ENCODE measurements around the gene KLC1. TPM values are rescaled to one million over a fixed set of nuclear protein-coding genes. Genes with fewer than 3 reads are reported as not detected.
A peak's percentile ranks its signal among the peaks of the same experiment; 100 is the strongest.

Gene KLC1
- total RNA-seq, 4 donors from 2014 or later: 236 to 340 (median 281) TPM

DNA sequence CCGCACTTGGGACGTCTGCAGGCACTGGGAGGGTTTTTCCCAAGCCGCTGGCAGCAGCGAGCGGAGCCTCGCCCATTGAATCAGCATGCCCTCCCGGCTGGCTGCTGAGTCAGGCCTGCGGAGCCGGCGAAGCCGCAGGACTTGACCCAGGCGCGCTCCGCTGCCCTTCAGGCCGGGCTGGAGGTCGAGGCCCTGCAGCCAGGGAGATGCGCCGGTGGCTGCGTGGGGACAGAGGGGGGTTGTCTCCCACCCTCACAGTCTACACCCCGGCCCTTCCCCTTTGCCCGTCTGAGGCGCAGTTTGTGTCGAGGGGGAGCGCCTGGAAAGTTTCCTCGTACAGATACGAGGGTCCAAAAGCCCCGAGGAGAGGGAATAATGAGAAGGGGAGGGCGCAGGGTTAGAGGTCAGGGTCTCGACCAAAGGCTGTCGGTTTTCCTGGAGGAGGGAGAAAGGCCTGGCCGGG, 759 bp upstream of the KLC1 start:
- H3K4me3 ChIP-seq (replicated peaks in 1 of 3): peak overlapping the region in 2 of 3 donors; percentile 38 to 87
- intact Hi-C loops (cut with DNase I): loop anchor here (5.0 kb wide), 1 partner anchor 51 kb away; no protein-coding TSS in a partner anchor
- H3K4me1 ChIP-seq: peaks cover 37 to 73% of the 10 kb centered on the region in 2 donors
- H3K27me3 ChIP-seq: no peaks in the 10 kb centered on the region
- H3K36me3 ChIP-seq: no peaks in the 10 kb centered on the region
- TF ChIP-seq, protein P1, sequence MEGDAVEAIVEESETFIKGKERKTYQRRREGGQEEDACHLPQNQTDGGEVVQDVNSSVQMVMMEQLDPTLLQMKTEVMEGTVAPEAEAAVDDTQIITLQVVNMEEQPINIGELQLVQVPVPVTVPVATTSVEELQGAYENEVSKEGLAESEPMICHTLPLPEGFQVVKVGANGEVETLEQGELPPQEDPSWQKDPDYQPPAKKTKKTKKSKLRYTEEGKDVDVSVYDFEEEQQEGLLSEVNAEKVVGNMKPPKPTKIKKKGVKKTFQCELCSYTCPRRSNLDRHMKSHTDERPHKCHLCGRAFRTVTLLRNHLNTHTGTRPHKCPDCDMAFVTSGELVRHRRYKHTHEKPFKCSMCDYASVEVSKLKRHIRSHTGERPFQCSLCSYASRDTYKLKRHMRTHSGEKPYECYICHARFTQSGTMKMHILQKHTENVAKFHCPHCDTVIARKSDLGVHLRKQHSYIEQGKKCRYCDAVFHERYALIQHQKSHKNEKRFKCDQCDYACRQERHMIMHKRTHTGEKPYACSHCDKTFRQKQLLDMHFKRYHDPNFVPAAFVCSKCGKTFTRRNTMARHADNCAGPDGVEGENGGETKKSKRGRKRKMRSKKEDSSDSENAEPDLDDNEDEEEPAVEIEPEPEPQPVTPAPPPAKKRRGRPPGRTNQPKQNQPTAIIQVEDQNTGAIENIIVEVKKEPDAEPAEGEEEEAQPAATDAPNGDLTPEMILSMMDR (IDR thresholded peaks at IDR 0.05): no peak
- TF ChIP-seq POLR2A (IDR thresholded peaks at IDR 0.05): peak in 1 of 2 donors; percentile 27
- peak; percentile 88 to 89 for DNase-seq
- peak overlapping the region; percentile 92 to 99 (median 99) for H3K27ac ChIP-seq
- no peaks in the 10 kb centered on the region for H3K9me3 ChIP-seq
- 19 to 20% methylated on average over 13 of the region's 31 CpGs for WGBS, 2 donors

DNA sequence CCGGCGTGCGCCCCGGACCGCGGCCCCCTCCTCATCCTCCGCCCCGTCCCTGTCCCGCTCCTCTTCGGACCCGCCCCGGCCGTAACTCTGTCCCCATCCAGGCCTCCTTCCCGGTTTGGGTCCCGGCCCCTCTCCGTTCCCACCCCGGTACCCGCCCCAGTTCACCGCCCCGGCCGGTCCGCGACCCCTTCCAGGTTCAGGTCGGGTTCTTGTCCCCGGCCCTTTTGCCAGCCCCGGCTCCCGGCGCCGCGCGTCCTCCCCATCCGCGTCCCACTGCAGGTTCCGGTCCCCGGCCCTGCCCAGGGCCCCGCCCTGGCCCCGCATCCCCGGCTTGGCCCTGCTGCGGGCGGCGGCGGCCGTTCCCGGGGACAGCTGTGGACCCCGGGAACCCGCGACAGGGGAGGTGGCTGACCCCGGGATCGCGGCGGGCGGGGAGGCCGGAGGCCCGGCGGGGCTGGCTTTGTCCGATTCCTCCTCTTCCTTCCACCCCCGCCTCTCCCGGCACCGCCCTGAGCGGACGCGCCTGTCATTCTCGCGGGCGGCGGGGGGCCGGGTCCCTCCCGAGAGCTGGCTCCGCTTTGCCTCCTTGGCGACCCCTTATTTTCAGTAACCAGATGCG, 601 bp downstream of the KLC1 start:
- 2 to 3% methylated on average over 38 to 50 of the region's 71 CpGs for WGBS, 2 donors
- H3K36me3 ChIP-seq: no peaks in the 10 kb centered on the region
- H3K4me1 ChIP-seq: peaks cover 25 to 69% of the 10 kb centered on the region in 2 donors
- no peaks in the 10 kb centered on the region for H3K9me3 ChIP-seq
- peak; percentile 53 to 55 for DNase-seq
- H3K27ac ChIP-seq: peak overlapping the region; percentile 92 to 99 (median 99)
- intact Hi-C loops (cut with DNase I): loop anchor here (5.0 kb wide), 1 partner anchor 52 kb away; no protein-coding TSS in a partner anchor
- peak overlapping the region; percentile 38 to 88 (median 87) for H3K4me3 ChIP-seq (replicated peaks in 1 of 3)
- TF ChIP-seq POLR2A (IDR thresholded peaks at IDR 0.05): peak in 1 of 2 donors; percentile 10
- TF ChIP-seq, protein P1 (IDR thresholded peaks at IDR 0.05): no peak
- H3K27me3 ChIP-seq: no peaks in the 10 kb centered on the region

- peak overlapping the region in 2 of 3 donors; percentile 38 to 87 for H3K4me3 ChIP-seq (replicated peaks in 1 of 3)
- DNase-seq: no peak
- peaks cover 16 to 69% of the 10 kb centered on the region in 2 donors for H3K4me1 ChIP-seq
- no peaks in the 10 kb centered on the region for H3K9me3 ChIP-seq
- H3K27me3 ChIP-seq: no peaks in the 10 kb centered on the region
- TF ChIP-seq, protein P1 (IDR thresholded peaks at IDR 0.05): no peak
- TF ChIP-seq POLR2A (IDR thresholded peaks at IDR 0.05): no peak
- intact Hi-C loops (cut with DNase I): no loop called here
- no peaks in the 10 kb centered on the region for H3K36me3 ChIP-seq
- WGBS, 2 donors: 28 to 34% methylated on average over 5 of the region's 5 CpGs
- peak overlapping the region; percentile 92 to 99 (median 99) for H3K27ac ChIP-seq
These were observed 1.5 kb downstream of the KLC1 start for GRCh38 chr14:103630364-103631108.

DNA sequence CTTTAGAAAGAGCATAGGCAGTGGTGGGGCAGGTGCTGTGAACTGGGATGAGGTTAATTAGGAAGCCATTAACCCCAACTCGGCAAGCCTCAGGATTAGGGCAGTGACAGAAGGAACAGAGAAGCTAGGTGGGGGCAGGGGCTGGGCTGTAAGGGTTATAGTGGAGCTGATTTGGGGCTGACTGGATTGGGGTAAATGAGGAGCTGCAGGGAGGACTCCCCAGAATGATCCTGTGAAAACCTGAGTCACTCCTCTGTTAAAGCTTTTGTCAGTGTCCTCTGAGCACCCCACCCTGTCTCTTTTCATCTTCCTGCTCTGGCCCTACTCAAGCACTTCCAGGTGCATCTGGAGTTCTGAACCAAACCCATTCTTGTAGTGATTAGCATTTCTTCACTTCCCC, 4.4 kb downstream of the KLC1 start:
- H3K9me3 ChIP-seq: no peaks in the 10 kb centered on the region
- H3K27me3 ChIP-seq: no peaks in the 10 kb centered on the region
- 50 to 86% methylated on average over 1 of the region's 1 CpG for WGBS, 2 donors
- H3K4me3 ChIP-seq (replicated peaks in 1 of 3): no peak overlapping the region
- intact Hi-C loops (cut with DNase I): no loop called here
- no peaks in the 10 kb centered on the region for H3K36me3 ChIP-seq
- H3K27ac ChIP-seq: no peak overlapping the region
- TF ChIP-seq, protein P1 (IDR thresholded peaks at IDR 0.05): no peak
- no peak for TF ChIP-seq POLR2A (IDR thresholded peaks at IDR 0.05)
- peaks cover 20 to 55% of the 10 kb centered on the region in 2 donors for H3K4me1 ChIP-seq
- no peak for DNase-seq

DNA sequence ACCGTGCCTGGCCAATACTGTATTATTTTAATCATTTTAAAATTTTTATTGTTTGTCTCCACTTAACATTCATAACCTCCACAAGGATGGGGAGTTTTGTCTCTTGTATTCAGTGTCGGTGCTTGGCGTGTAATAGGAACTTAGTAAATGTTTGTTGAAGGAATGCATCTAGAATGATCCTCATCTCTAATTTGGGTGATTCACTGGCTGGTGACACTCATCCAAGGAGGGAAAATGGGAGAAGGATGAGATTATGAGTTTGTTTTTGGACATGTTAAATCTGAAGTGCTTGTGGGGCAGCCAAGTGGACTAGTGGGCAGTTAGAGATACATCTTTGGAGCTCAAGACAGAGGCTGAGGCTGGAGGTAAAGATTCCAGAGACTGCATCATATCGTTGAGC, 5.1 kb downstream of the KLC1 start:
- no peak for DNase-seq
- H3K27ac ChIP-seq: no peak overlapping the region
- 76 to 78% methylated on average over 4 of the region's 4 CpGs for WGBS, 2 donors
- no peaks in the 10 kb centered on the region for H3K36me3 ChIP-seq
- TF ChIP-seq POLR2A (IDR thresholded peaks at IDR 0.05): no peak
- TF ChIP-seq, protein P1 (IDR thresholded peaks at IDR 0.05): no peak
- peaks cover 23 to 55% of the 10 kb centered on the region in 2 donors for H3K4me1 ChIP-seq
- H3K4me3 ChIP-seq (replicated peaks in 1 of 3): no peak overlapping the region
- intact Hi-C loops (cut with DNase I): no loop called here
- H3K9me3 ChIP-seq: no peaks in the 10 kb centered on the region
- no peaks in the 10 kb centered on the region for H3K27me3 ChIP-seq
